HG03095 (cell line): ENCODE data around the gene RNF8.
A peak's percentile ranks its signal among the peaks of the same experiment; 100 is the strongest.
"Not testable (repeated sequence)": the region's sequence is repeated elsewhere in the genome, so short reads cannot be mapped to it uniquely, and the experiment has no call there.

Source experiments
- ATAC-seq: cut with Tn5 transposase; IDR thresholded peaks from one replicate; pipeline ENCODE4 v1.9.1; 2021; ENCODE audit warnings: moderate library complexity; ENCODE audit not compliant: unreplicated experiment

RNF8 gene

DNA sequence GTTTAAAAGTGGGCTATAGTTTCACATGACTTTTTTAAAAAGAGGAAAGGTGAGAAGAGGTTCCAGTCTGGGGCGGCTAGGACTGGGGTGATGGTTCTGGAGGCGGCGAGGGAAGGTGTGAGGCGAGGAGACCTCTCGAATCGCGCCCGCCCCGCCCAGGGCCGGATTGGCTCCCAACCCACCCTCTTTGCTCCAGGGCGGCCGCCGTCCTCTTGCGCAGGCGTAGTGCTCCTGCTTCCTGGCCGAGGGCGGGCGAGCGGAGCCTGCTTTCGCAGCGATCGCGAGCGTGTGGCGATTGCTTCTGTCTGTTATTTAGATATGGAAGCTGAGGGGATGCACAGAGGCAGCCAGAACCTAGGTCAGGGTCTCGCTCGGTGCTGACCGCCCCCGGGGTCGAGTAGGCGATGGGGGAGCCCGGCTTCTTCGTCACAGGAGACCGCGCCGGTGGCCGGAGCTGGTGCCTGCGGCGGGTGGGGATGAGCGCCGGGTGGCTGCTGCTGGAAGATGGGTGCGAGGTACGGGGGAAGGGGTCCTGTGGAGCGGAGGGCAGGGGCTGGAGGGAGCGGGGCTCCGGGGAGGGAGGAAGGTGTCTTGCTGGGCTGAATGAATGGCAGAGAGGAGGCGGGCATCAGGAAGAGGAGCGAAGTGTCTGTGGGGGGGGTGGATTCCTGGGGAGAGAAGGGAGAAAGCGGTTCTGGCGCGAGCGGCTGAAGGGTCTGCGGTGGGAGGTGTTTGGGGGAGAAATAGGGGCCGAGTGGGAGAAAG, at the start of gene RNF8:
RNF8 (plus strand) TSS at position 223 of the 765 bp plus-strand sequence; CDS start at position 405, 182 bp downstream.
- peak; percentile 89 for ATAC-seq

DNA sequence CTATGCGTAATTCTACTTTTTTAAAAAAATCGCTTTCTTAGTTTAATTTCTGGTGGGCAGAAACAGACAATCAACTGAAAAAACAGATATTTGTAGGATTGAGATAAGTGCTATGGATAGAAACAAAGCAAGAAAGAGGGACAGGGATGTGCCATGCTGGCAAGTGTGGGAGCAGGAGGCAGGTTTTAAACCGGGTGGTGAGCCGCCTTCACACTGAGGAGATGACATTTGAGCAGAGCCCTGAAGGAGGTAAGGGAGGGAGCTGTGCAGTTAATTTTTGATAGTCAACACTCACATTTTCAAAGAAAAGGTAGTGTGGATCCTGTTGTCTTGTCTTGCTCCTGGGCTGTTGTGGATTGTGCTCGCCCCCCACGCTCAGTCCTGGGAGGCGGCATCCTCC, 49.0 kb upstream of the RNF8 start:
- no peak for ATAC-seq

GRCh38 chr6:37305841-37306425, 47.9 kb upstream of the RNF8 start:
- ATAC-seq, result no peak

DNA sequence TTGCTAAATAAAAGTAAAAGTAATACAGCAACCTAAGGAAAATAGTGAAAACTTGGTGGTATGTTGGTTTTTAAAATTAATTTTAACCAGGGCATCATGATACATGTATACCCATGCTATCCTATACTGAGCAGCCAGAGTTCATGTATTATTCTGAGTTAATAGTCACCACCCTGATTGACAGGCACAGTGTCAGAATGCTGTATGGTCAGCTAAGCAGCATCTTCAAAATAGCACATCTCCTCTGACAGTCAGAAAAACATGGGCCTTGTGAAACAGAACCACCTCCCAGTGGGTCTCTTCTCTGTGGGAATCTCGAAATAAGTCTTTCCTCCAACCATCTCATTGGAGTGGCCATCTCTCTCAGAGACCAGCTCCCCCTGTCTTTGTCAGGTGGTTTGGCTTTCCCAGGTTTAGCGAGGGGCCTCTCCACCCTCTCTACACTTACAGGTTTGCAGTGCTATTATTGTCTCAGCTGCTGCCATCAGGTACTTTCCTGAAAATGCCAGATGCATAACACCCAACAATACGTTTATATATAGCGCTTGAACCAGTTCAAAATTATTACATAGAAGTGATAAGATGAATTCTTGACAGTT, 47.1 kb upstream of the RNF8 start:
- ATAC-seq, result no peak

GRCh38 chr6:37307484-37307883, 46.3 kb upstream of the RNF8 start:
- not testable (repeated sequence) for ATAC-seq

GRCh38 chr6:37308069-37308815, 45.5 kb upstream of the RNF8 start:
- no peak for ATAC-seq

DNA sequence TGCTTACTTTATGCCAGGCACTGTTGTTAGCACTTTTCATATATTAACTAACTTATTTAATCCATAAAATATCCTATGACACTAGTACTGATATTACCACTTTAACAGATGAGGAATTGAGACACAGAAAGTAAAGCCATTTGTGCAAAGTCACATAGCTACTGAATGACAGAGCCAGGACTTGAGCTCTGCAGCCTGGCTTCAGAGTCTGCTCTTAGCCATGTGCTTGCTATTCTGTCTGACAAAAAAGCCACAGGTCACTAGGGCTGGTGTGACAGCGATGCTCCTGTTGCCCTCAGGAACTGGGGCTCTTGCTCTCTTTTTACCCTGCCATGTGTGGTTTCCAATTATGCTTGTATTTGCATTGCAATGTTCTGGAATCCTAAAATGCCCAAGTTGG, 44.7 kb upstream of the RNF8 start:
- no peak for ATAC-seq

- ATAC-seq, result no peak
Observed at GRCh38 chr6:37309692-37310091, 44.1 kb upstream of the RNF8 start.

DNA sequence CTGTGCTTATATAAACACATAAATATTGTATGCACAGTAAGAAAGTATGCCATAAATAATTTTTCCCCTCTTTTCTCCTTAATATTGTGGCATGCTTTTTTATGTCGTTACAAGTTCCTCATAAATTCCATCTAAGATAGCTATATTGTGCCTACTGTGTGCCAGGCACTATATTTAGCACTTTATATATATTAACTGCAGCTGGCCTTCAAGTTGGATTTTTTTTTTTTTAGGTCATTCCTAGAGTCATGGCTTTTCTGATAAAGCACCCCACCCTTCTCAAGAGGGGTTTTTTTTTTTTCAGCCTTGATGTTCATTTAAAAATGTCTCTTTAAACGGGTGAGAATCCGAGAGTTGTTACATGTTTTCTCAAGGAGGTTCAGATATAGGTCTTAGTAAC, 42.8 kb upstream of the RNF8 start:
- no peak for ATAC-seq

GRCh38 chr6:37311741-37312473, 41.9 kb upstream of the RNF8 start:
- ATAC-seq, result no peak

- ATAC-seq, result no peak
Observed at GRCh38 chr6:37313723-37314486, 39.9 kb upstream of the RNF8 start.

- no peak for ATAC-seq
Observed at GRCh38 chr6:37314487-37315156, 39.2 kb upstream of the RNF8 start.

- ATAC-seq, result no peak
Observed at GRCh38 chr6:37315157-37315515, 38.6 kb upstream of the RNF8 start.

DNA sequence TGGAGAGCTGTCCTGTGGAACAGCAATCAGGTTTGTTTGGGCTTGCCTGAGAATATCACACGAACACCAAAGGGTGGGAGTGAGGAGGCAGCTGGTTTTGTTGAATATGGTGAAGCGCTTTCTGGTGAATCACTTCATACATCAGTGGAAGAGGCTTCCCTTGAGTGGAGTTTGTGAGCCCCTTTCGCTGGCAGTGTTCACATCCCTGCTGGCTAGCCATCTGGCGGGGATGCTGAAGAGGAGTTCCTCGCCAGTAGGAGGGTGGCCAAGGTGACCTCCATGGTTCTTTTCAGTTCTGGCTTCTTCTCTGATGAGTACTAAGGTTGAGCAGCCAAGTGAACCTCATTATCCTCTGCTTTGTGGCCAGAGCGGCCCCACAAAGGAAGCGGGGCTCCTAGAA, 37.7 kb upstream of the RNF8 start:
- ATAC-seq, result no peak

DNA sequence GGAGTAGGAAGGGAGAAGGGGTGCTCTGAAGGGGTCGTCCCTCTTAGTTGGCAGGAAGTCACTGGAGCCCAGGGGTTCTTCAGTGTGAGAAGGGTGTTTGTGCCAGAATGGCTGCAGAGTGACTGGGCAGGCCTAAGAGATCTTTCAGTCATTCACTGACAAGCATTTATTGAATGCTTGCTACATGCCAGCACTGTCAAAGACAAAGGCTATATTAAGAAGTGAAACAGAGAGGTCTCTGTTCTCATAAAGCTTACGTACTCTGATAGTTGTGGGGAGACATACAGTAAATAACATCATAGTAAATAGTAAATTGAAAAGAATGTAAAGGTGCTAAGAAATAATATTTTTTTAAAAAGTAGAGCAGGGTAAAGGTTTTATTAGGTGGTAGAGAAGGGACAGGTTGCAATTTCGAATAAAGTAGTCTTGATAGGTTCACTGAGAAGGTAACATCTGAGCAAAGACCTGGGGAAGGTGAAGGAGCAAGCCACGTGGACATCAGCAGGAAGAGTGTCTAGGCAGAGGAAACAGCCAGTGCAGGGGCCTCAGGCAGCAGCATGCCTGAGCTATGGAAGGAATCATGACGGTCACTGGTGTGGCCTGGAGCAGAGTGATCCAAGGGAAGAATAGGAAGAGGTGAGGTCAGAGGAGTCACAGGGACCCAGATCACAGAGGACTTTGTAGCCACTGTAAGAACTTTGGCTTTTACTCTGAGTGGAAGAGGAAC, 36.3 kb upstream of the RNF8 start:
- peak; percentile 51 for ATAC-seq

DNA sequence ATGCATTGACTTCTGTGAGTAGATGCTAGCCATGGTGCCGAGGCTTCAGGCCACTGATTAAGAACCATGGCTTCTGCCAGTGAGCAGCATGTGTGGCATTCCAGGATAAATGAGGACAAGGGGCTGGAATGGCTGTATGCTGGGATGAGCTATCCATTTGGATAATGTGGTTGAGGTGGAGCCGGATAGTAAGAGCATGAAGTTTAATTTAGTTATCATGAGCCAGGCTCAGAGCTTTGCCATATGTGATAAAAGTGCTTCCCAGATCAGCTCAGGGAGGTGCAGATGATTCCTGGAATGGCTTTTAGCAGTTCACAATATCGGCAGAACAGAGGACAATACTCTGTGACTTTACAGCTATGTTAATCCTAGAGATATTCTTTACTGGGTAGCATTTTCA, 34.6 kb upstream of the RNF8 start:
- ATAC-seq, result no peak

DNA sequence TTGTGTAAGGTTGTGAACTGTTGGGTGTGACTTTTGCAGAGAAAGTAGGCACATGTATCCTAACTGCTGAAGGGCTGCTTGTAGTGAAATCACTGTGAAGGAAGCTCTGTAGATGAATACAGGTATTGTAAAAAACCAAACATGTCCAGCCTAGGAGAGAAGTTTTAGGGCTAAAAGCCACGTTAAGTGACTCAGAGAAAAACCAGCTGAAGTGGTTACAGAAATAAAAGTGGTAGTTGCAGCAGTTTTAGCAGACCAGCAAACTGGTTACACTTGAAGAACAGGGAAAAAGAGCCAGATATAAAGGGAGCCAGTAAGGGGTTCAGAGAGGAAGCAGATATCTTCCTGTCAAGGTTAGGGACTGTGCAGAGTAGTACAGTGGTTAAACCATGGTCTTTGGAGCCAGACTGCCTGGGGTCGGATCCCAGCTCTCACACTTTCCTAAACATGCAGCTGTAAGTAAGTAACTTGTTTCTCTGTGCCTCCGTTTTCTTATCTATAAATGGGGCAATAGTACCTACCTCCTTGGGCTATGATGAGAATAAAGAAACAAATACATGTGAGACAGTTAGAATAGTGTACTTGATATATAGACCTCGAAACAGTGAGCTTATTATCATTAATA, 33.8 kb upstream of the RNF8 start:
- ATAC-seq, result no peak

DNA sequence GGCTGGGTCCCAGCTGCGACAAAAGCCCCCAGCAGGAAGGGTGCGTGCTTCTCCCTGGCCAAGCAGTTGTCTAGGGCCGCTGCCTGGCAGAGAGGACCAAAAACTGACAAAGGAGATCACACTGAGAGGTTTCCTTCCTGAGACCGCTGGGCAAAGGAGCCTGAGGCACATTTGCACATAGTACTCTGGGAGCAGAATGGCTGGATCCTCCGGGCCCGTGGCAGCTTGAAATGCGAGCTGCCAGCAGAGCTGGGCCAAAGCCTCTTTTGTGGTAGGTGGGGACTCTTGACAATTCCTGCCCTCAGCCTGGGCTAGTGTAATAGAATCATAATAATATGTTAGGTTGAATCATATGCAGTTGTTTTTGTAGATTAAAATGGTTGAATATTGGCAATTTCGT, 33.1 kb upstream of the RNF8 start:
- ATAC-seq, result no peak

DNA sequence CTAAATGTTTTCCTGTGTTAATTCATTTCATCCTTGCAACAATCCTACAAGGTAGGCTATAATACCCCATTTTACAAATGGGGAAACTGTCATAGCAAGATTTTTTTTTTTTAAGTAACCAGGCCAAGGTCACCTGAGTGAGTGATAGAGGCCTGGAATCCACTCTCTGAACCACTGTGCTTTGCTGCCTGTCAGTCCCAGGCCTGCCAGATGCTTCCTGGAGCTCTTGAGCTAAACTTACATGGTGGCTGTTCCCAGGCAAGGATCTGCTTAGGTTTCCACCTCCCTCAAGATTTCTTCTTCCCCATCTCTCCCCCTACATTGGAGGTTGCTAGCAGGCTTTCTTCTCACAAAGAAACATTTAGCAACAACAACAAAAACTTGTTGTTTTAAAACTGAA, 32.7 kb upstream of the RNF8 start:
- ATAC-seq, result no peak
